Endodermal cell (in vitro differentiated cells): Measurements from ENCODE around the gene MTCP1. TPM values are rescaled to one million over a fixed set of nuclear protein-coding genes. Genes with fewer than 3 reads are reported as not detected.

Source experiments
- DNase-seq: peaks from one replicate; pipeline ENCODE4 v3.0.0-alpha.2; 2017
- H3K27ac ChIP-seq: 2 replicates; pipeline ENCODE4 v1.5.1; 2013; ENCODE audit warnings: mild to moderate bottlenecking, low read depth, low read length, moderate library complexity
- H3K27me3 ChIP-seq: 2 replicates; pipeline ENCODE4 v1.6.1; 2013; ENCODE audit warnings: mild to moderate bottlenecking, low read length, moderate library complexity; ENCODE audit not compliant: insufficient read depth, control insufficient read depth, poor library complexity, severe bottlenecking
- H3K36me3 ChIP-seq: 2 replicates; pipeline ENCODE4 v1.7.0; 2013; ENCODE audit warnings: mild to moderate bottlenecking, low read length, moderate library complexity; ENCODE audit not compliant: control insufficient read depth, insufficient read depth
- H3K4me1 ChIP-seq: one replicate; pipeline ENCODE4 v1.7.0; 2013; ENCODE audit warnings: low read length; ENCODE audit not compliant: control insufficient read depth, insufficient read depth
- H3K4me3 ChIP-seq: 2 replicates; pipeline ENCODE4 v1.5.1; 2013; ENCODE audit warnings: mild to moderate bottlenecking, low read length, moderate library complexity
- H3K9ac ChIP-seq: 2 replicates; pipeline ENCODE4 v1.6.1; 2013; ENCODE audit warnings: mild to moderate bottlenecking, low read length, moderate library complexity; ENCODE audit not compliant: poor library complexity, severe bottlenecking; ENCODE audit errors: extremely low read depth
- H3K9me3 ChIP-seq: 2 replicates; pipeline ENCODE4 v1.6.1; 2013; ENCODE audit warnings: mild to moderate bottlenecking, low read length, moderate library complexity; ENCODE audit not compliant: control insufficient read depth
- H3K27ac Mint-ChIP-seq: 2 replicates; pipeline ENCODE4 v1.8.0; 2020; ENCODE audit warnings: mixed read lengths
- H3K27me3 Mint-ChIP-seq: 2 replicates; pipeline ENCODE4 v1.8.0; 2021; ENCODE audit warnings: mild to moderate bottlenecking, mixed read lengths; ENCODE audit not compliant: insufficient read depth
- H3K36me3 Mint-ChIP-seq: 2 replicates; pipeline ENCODE4 v1.8.0; 2020; ENCODE audit warnings: low read depth, mixed read lengths
- H3K4me1 Mint-ChIP-seq: 2 replicates; pipeline ENCODE4 v1.8.0; 2020; ENCODE audit warnings: mixed read lengths
- H3K4me3 Mint-ChIP-seq: 2 replicates; pipeline ENCODE4 v1.8.0; 2020; ENCODE audit warnings: mild to moderate bottlenecking, moderate library complexity, mixed read lengths
- H3K9me3 Mint-ChIP-seq: 2 replicates; pipeline ENCODE4 v1.8.0; 2020; ENCODE audit warnings: mild to moderate bottlenecking, mixed read lengths
- CTCF ChIP-seq: fragments of 200-600 bp; sonication (generic); conservative IDR thresholded peaks from 2 replicates; pipeline ENCODE4 v1.5.0; 2021; ENCODE audit warnings: antibody characterized with exemption, mild to moderate bottlenecking
- WGBS, 2 experiments: methylation state at CpG; one replicate each; pipeline versions ENCODE4 v1.1.5 to v1.1.7; 2013; ENCODE audit warnings: missing lambda C conversion rate in 2 of 2, mixed read lengths in 1 of 2; ENCODE audit not compliant: insufficient coverage in 1 of 2, insufficient read length in 1 of 2; 5-methylcytosine and 5-hydroxymethylcytosine counted together
- total RNA-seq, 2 donors: library from RNA; stranded (reverse); fragmentation: NEBNext Ultra II Directional in 1 of 2; extraction: Animal tissue kit (Norgen Biotek cat#: 25700) in 1 of 2; gene quantifications; 2 replicates in 1 of 2; 3 replicates in 1 of 2; pipeline ENCODE4 v1.2.1, GENCODE V29; 2021

MTCP1 gene
- total RNA-seq, 2 donors from 2014 or later = 12.6 to 17.4 TPM

GRCh38 chrX:155022585-155022984 lies 48.4 kb downstream of the MTCP1 start, which contains the start of gene F8:
TSS of gene F8 (minus strand) at chrX:155022723. CDS start at chrX:155022552, 171 bp downstream.
- no peak for DNase-seq
- Mint-ChIP-seq H3K36me3 (no peaks in the 10 kb centered on the region), H3K27ac (no peak within 1 kb of the TSS), H3K27me3 (no peaks in the 10 kb centered on the region), H3K4me1 (peaks cover 2% of the 10 kb centered on the region), H3K9me3 (peaks cover 29% of the 10 kb centered on the region), H3K4me3 (no peak within 1 kb of the TSS)
- H3K4me3 ChIP-seq = no peak within 1 kb of the TSS
- H3K36me3 ChIP-seq = no peaks in the 10 kb centered on the region
- no peak within 1 kb of the TSS for H3K27ac ChIP-seq
- H3K27me3 ChIP-seq = no peaks in the 10 kb centered on the region
- 38% methylated on average over 1 of the region's 1 CpG; no CpG with 5 or more reads in 1 of the 2 experiments for WGBS, 2 experiments
- TF ChIP-seq CTCF = no peak
- H3K9me3 ChIP-seq = no peaks in the 10 kb centered on the region
- no peaks in the 10 kb centered on the region for H3K4me1 ChIP-seq
- H3K9ac ChIP-seq = no peak within 1 kb of the TSS

GRCh38 chrX:155020591-155020990 lies 50.3 kb downstream of the MTCP1 start:
- Histone ChIP-seq H3K9me3 (no peaks in the 10 kb centered on the region), H3K4me1 (no peaks in the 10 kb centered on the region), H3K4me3 (no peak overlapping the region), H3K27me3 (no peaks in the 10 kb centered on the region), H3K27ac (no peak overlapping the region), H3K36me3 (no peaks in the 10 kb centered on the region), H3K9ac (no peak overlapping the region)
- DNase-seq = no peak
- WGBS, 2 experiments = 100% methylated on average over 2 of the region's 3 CpGs; no CpG with 5 or more reads in 1 of the 2 experiments
- peaks cover 19% of the 10 kb centered on the region for H3K9me3 Mint-ChIP-seq
- H3K27me3 Mint-ChIP-seq = no peaks in the 10 kb centered on the region
- H3K27ac Mint-ChIP-seq = no peak overlapping the region
- H3K4me1 Mint-ChIP-seq = peaks cover 2% of the 10 kb centered on the region
- H3K4me3 Mint-ChIP-seq = no peak overlapping the region
- no peaks in the 10 kb centered on the region for H3K36me3 Mint-ChIP-seq
- no peak for TF ChIP-seq CTCF

Other genes starting within 250 kb of the MTCP1 start
- not detected for gene SMIM9, start 236.5 kb downstream of the MTCP1 start, total RNA-seq
- 10 to 100 TPM; 23.2 to 27.7 TPM for gene F8A1, start 184.8 kb downstream of the MTCP1 start, total RNA-seq
- 1 to 10 TPM; 5.5 to 6.0 TPM for gene F8, start 48.4 kb downstream of the MTCP1 start, total RNA-seq
- 10 to 100 TPM; 68.3 to 71.4 TPM for gene FUNDC2, start 44.3 kb downstream of the MTCP1 start, total RNA-seq
- gene CMC4, start within 50 bp of the MTCP1 start, total RNA-seq = 1 to 10 TPM; 5.2 to 8.3 TPM
- 10 to 100 TPM; 21.9 to 22.8 TPM for gene BRCC3, start 372 bp upstream of the MTCP1 start, total RNA-seq
- 10 to 100 TPM; 83.5 to 97.0 TPM for gene VBP1, start 145.3 kb upstream of the MTCP1 start, total RNA-seq
- 1 to 10 TPM; 3.7 to 5.1 TPM for gene RAB39B, start 193.4 kb upstream of the MTCP1 start, total RNA-seq